KBM-7 (cell line): ENCODE results near the gene BIRC2.

Experiments
- DNase-seq: peaks from one replicate; pipeline ENCODE4 v3.0.0-alpha.2; 2015
- in situ Hi-C: fragments of 300-500 bp; cut with MboI; formaldehyde crosslinking; loops from 2 replicates; pipeline ENCODE4 v1.14.3; 2020; ENCODE audit warnings: low sequenced_read_pairs, low pct_unique_long_range_greater_than_20kb, mixed read lengths

The BIRC2 gene

GRCh38 chr11:102420547-102420946 is 73.5 kb downstream of the BIRC2 start:
- DNase-seq, result no peak
- in situ Hi-C loops, result no loop called here

- no peak for DNase-seq
- in situ Hi-C loops, result no loop called here
Measured at GRCh38 chr11:102421261-102421660, 74.2 kb downstream of the BIRC2 start.

GRCh38 chr11:102422817-102423712 is 76.1 kb downstream of the BIRC2 start:
- in situ Hi-C loops, result no loop called here
- DNase-seq, result no peak

- no peak for DNase-seq
Measured at GRCh38 chr11:102423936-102424335, 76.9 kb downstream of the BIRC2 start.

GRCh38 chr11:102426000-102426399 is 79.0 kb downstream of the BIRC2 start:
- DNase-seq, result no peak
- in situ Hi-C loops, result no loop called here

More at GRCh38 chr11:102423936-102424335, 76.9 kb downstream of the BIRC2 start:
- in situ Hi-C loops, result no loop called here

- DNase-seq, result no peak
Measured at GRCh38 chr11:102426570-102426969, 79.6 kb downstream of the BIRC2 start.

GRCh38 chr11:102427068-102427467 is 80.1 kb downstream of the BIRC2 start:
- no peak for DNase-seq
- in situ Hi-C loops, result no loop called here

More at GRCh38 chr11:102426570-102426969, 79.6 kb downstream of the BIRC2 start:
- in situ Hi-C loops, result no loop called here
